Immature natural killer cell (primary cell): ENCODE results near the gene MBLAC2. TPM values are rescaled to one million over a fixed set of nuclear protein-coding genes. Genes with fewer than 3 reads are reported as not detected.
A peak's percentile ranks its signal among the peaks of the same experiment; 100 is the strongest.

Experiments used
- DNase-seq, 3 donors: peaks; one replicate each; pipeline ENCODE4 v3.0.0; 2022; ENCODE audit warnings: mixed read lengths in 1 of 3
- H3K27ac Mint-ChIP-seq, 6 donors: one replicate each; pipeline ENCODE4 v1.8.0; 2020; ENCODE audit warnings: mixed read lengths in 6 of 6, mild to moderate bottlenecking in 5 of 6, inconsistent platforms in 4 of 6, moderate library complexity in 3 of 6
- H3K27me3 Mint-ChIP-seq, 3 donors: one replicate each; pipeline ENCODE4 v1.8.0; 2020 to 2021; ENCODE audit warnings: low read depth in 3 of 3, mild to moderate bottlenecking in 3 of 3, mixed read lengths in 3 of 3, moderate library complexity in 3 of 3, inconsistent platforms in 1 of 3
- H3K36me3 Mint-ChIP-seq, 3 donors: one replicate each; pipeline ENCODE4 v1.8.0; 2020; ENCODE audit warnings: mixed read lengths in 3 of 3, inconsistent platforms in 2 of 3, mild to moderate bottlenecking in 2 of 3
- H3K4me1 Mint-ChIP-seq, 2 donors: one replicate each; pipeline ENCODE4 v1.8.0; 2020; ENCODE audit warnings: inconsistent platforms in 2 of 2, mild to moderate bottlenecking in 2 of 2, mixed read lengths in 2 of 2, moderate library complexity in 1 of 2
- H3K4me3 Mint-ChIP-seq, 5 donors: one replicate each; pipeline ENCODE4 v1.8.0; 2020; ENCODE audit warnings: mild to moderate bottlenecking in 5 of 5, mixed read lengths in 5 of 5, inconsistent platforms in 3 of 5, moderate library complexity in 3 of 5
- H3K9me3 Mint-ChIP-seq, 6 donors: one replicate each; pipeline ENCODE4 v1.8.0; 2020; ENCODE audit warnings: mild to moderate bottlenecking in 6 of 6, mixed read lengths in 6 of 6, inconsistent platforms in 4 of 6, moderate library complexity in 3 of 6
- polyA plus RNA-seq, 3 donors: library from polyadenylated mRNA; unstranded; fragments of 300-500 nt; fragmentation: Illumina TruSeq; gene quantifications; one replicate each; pipeline ENCODE4 v1.2.3, GENCODE V29; 2021

MBLAC2 gene
- polyA plus RNA-seq, 3 donors from 2014 or later: 2.2 to 3.1 (median 2.9) TPM

DNA sequence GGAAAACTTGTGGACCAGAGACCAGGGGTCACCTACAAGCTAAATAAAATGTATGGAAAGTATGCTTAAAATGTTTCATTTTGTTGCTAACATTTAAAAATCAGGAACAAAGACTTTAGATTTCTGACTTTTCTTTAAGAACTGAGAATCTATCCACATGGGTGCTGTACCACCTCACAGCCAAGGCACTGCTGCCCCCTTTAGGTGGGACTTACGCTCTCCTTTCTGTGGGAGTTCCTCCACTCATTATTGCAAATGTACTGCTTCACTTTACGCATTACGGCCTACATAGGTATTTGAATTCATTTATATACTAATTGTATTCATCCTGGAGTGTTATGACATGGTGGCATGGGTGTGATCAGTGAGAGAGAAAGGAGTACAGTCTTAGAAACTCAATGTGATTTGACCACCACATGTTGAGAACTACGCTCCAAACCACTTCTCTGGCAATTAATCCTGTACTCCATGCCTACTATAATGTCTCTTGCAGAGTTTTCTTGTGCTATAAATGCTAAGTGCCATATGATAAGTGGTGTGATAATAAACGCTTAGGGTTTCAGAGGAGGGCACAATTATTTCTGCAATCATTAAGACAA lies 40.4 kb downstream of the MBLAC2 start:
- no peaks in the 10 kb centered on the region for H3K36me3 Mint-ChIP-seq
- no peaks in the 10 kb centered on the region for H3K9me3 Mint-ChIP-seq
- H3K4me1 Mint-ChIP-seq: no peaks in the 10 kb centered on the region
- H3K27me3 Mint-ChIP-seq: peaks cover 0 to 2% (median 0%) of the 10 kb centered on the region in 3 donors
- H3K27ac Mint-ChIP-seq: no peak overlapping the region
- peak in 2 of 3 donors; percentile 10 to 18 for DNase-seq
- no peak overlapping the region for H3K4me3 Mint-ChIP-seq

- H3K27me3 Mint-ChIP-seq: peaks cover 0 to 9% (median 3%) of the 10 kb centered on the region in 3 donors
- H3K36me3 Mint-ChIP-seq: no peaks in the 10 kb centered on the region
- H3K4me1 Mint-ChIP-seq: no peaks in the 10 kb centered on the region
- no peak overlapping the region for H3K27ac Mint-ChIP-seq
- H3K4me3 Mint-ChIP-seq: no peak overlapping the region
- H3K9me3 Mint-ChIP-seq: no peaks in the 10 kb centered on the region
- no peak for DNase-seq
Measured at GRCh38 chr5:90424245-90424644, 50.3 kb downstream of the MBLAC2 start.

- no peaks in the 10 kb centered on the region for H3K4me1 Mint-ChIP-seq
- no peaks in the 10 kb centered on the region for H3K36me3 Mint-ChIP-seq
- no peak for DNase-seq
- no peaks in the 10 kb centered on the region for H3K9me3 Mint-ChIP-seq
- H3K4me3 Mint-ChIP-seq: no peak overlapping the region
- peaks cover 0 to 10% (median 3%) of the 10 kb centered on the region in 3 donors for H3K27me3 Mint-ChIP-seq
- H3K27ac Mint-ChIP-seq: no peak overlapping the region
Measured at GRCh38 chr5:90421136-90421535, 53.4 kb downstream of the MBLAC2 start.

DNA sequence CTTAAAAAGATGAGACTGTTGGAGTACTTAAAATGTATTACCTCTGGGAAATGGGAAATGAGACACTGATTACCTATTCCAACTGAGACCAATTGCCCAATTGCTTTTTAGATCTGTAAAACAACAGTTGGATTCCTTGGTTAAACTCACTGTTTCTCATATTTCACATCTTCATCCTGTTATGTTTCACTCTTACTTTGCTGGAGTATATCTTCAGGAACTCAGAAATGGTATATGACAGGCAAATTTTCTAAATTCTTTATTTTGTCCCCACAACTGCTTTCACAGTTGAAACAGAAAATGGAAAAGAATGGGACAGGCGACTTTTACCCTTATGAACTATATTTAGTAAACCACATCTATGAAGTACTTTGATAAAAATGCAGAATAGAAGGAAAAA lies 56.4 kb downstream of the MBLAC2 start:
- H3K9me3 Mint-ChIP-seq: no peaks in the 10 kb centered on the region
- no peaks in the 10 kb centered on the region for H3K36me3 Mint-ChIP-seq
- H3K27me3 Mint-ChIP-seq: peaks cover 0 to 13% (median 6%) of the 10 kb centered on the region in 3 donors
- DNase-seq: no peak
- no peak overlapping the region for H3K27ac Mint-ChIP-seq
- no peaks in the 10 kb centered on the region for H3K4me1 Mint-ChIP-seq
- H3K4me3 Mint-ChIP-seq: no peak overlapping the region

GRCh38 chr5:90410178-90410762 lies 64.3 kb downstream of the MBLAC2 start:
- H3K36me3 Mint-ChIP-seq: peaks cover 0 to 4% (median 1%) of the 10 kb centered on the region in 3 donors
- H3K4me3 Mint-ChIP-seq: no peak overlapping the region
- no peaks in the 10 kb centered on the region for H3K4me1 Mint-ChIP-seq
- DNase-seq: no peak
- no peaks in the 10 kb centered on the region for H3K9me3 Mint-ChIP-seq
- H3K27me3 Mint-ChIP-seq: peaks cover 0 to 3% (median 2%) of the 10 kb centered on the region in 3 donors
- no peak overlapping the region for H3K27ac Mint-ChIP-seq

DNA sequence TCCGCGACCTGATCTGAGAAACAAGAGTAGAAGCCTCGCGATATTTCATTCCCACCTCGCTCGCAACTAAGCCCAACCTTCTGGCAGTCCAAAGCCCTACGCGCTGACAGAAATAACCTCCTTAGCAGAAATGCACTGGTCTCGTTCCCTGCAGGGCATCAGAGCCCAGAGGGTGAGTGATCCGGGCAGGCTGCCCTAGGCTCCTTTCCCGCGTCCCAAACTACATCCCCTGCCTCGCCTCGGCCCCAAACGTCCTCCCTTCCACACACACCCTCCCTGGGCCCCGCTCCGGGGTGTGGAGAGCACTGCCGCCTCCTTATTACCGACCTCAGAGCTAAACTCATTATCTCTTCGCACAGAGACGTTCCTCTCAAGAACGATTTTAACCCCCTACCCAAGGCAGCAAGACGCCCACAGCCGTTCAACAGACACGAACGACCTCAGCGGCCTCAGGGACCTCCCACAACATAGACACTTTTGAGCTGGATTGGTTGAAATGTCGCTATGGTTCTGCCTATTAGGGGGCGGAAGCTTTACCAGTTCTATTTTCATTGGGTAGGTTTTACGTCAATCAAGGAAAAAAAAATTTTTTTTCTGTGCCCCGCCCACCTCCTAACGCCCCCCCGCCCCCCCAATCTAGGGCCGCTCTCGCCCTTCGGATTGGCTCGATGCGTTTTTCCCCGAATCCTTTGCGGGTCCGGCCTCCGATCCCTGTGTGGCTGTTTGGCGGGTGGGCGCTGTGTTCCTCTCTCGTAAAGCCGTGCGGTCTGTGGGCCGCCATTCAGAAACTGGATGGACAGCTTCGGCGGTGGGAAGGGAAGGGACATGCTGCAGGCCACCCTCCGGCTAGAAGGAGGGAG lies 65.0 kb downstream of the MBLAC2 start, which contains the start of gene CETN3:
Gene CETN3, minus strand, starts transcription at position 439 of the 860 bp plus-strand sequence. Its CDS starts 95 bp downstream, at position 344.
- Mint-ChIP-seq H3K4me3 (no peak within 1 kb of the TSS), H3K4me1 (no peaks in the 10 kb centered on the region), H3K36me3 (peaks cover 4 to 9% (median 7%) of the 10 kb centered on the region in 3 donors), H3K9me3 (no peaks in the 10 kb centered on the region), H3K27ac (no peak within 1 kb of the TSS), H3K27me3 (peaks cover 0 to 3% (median 2%) of the 10 kb centered on the region in 3 donors)
- DNase-seq: peak; percentile 87 to 92 (median 91)

GRCh38 chr5:90408571-90409317 lies 65.8 kb downstream of the MBLAC2 start:
- Mint-ChIP-seq H3K4me3 (no peak overlapping the region), H3K27ac (no peak overlapping the region), H3K4me1 (no peaks in the 10 kb centered on the region), H3K27me3 (no peaks in the 10 kb centered on the region), H3K36me3 (peaks cover 4 to 12% (median 10%) of the 10 kb centered on the region in 3 donors), H3K9me3 (no peaks in the 10 kb centered on the region)
- DNase-seq: no peak

Other genes starting within 250 kb of the MBLAC2 start
- gene CETN3, start 65.0 kb downstream of the MBLAC2 start, polyA plus RNA-seq: 10 to 100 TPM in 2 of 3 donors, 1 to 10 TPM in 1; 2.2 to 15.1 (median 10.7) TPM
- gene POLR3G, start 93 bp upstream of the MBLAC2 start, polyA plus RNA-seq: 1 to 10 TPM; 1.5 to 3.5 (median 1.6) TPM
- gene LYSMD3, start 54.8 kb upstream of the MBLAC2 start, polyA plus RNA-seq: 10 to 100 TPM in 1 of 3 donors, 1 to 10 TPM in 2; 6.5 to 11.7 (median 9.4) TPM
- under 1 TPM in 1 of 3 donors, not detected in 2; 0.43 TPM for gene ADGRV1, start 84.0 kb upstream of the MBLAC2 start, polyA plus RNA-seq